PC-9 (cell line): ENCODE results near the gene TANGO2. TPM values are rescaled to one million over a fixed set of nuclear protein-coding genes. Genes with fewer than 3 reads are reported as not detected.
A peak's percentile ranks its signal among the peaks of the same experiment; 100 is the strongest.

Experiments used
- BruUV-seq: library from RNA; stranded (reverse); fragments of 400-500 nt; replicated peaks from 2 replicates; lab custom pipeline; 2021; lab: Mats Ljungman, UMichigan
- CTCF ChIA-PET: fragments of 300-600 bp; sonication (Branson Sonifier 250); formaldehyde crosslinking; loops from one replicate; lab custom pipeline; 2022; ENCODE audit warnings: antibody characterized with exemption; lab: Charles Lee
- POLR2A ChIA-PET: fragments of 300-600 bp; sonication (Branson Sonifier 250); formaldehyde crosslinking; loops from one replicate; lab custom pipeline; 2022; ENCODE audit warnings: antibody characterized with exemption; ENCODE audit not compliant: unreplicated experiment; lab: Charles Lee
- DNase-seq, 2 experiments: peaks; one replicate each; pipeline versions ENCODE4 v3.0.0 to v3.0.0-alpha.2; 2015 to 2022; ENCODE audit warnings: mixed read lengths in 1 of 2
- H2AFZ ChIP-seq: fragments of 200-600 bp; sonication (generic); 2 replicates; pipeline ENCODE4 v1.8.1; 2017; ENCODE audit warnings: antibody characterized with exemption
- H3F3A ChIP-seq: fragments of 200-600 bp; sonication (generic); 2 replicates; pipeline ENCODE4 v1.8.1; 2017; ENCODE audit warnings: antibody characterized with exemption, mild to moderate bottlenecking, low read depth; ENCODE audit not compliant: insufficient read depth
- H3K27ac ChIP-seq: fragments of 200-600 bp; sonication (generic); 2 replicates; pipeline ENCODE4 v1.6.1; 2016; ENCODE audit warnings: mixed run types
- H3K27me3 ChIP-seq: fragments of 200-600 bp; sonication (generic); 2 replicates; pipeline ENCODE4 v1.6.1; 2016; ENCODE audit warnings: low read depth, mixed run types; ENCODE audit not compliant: insufficient read depth
- H3K36me3 ChIP-seq: fragments of 200-600 bp; sonication (generic); 2 replicates; pipeline ENCODE4 v1.6.1; 2016; ENCODE audit warnings: low read depth, mixed run types
- H3K4me1 ChIP-seq: fragments of 200-600 bp; sonication (generic); replicated peaks from 2 replicates; pipeline ENCODE4 v1.6.1; 2016; ENCODE audit warnings: mixed run types; ENCODE audit not compliant: insufficient read depth
- H3K4me2 ChIP-seq: fragments of 200-600 bp; sonication (generic); 2 replicates; pipeline ENCODE4 v1.6.1; 2017; ENCODE audit warnings: mixed run types
- H3K4me3 ChIP-seq: fragments of 200-600 bp; sonication (generic); 2 replicates; pipeline ENCODE4 v1.6.1; 2016; ENCODE audit warnings: mixed run types
- H3K79me2 ChIP-seq: fragments of 200-600 bp; sonication (generic); 2 replicates; pipeline ENCODE4 v1.6.1; 2017; ENCODE audit warnings: low read depth, mixed run types
- H3K9me2 ChIP-seq: fragments of 200-600 bp; sonication (generic); 2 replicates; pipeline ENCODE4 v1.8.1; 2017; ENCODE audit warnings: mild to moderate bottlenecking; ENCODE audit not compliant: insufficient read depth
- H3K9me3 ChIP-seq: fragments of 200-600 bp; sonication (generic); 2 replicates; pipeline ENCODE4 v1.8.1; 2016; ENCODE audit warnings: low read depth; ENCODE audit not compliant: insufficient read depth
- H4K20me1 ChIP-seq: fragments of 200-600 bp; sonication (generic); 2 replicates; pipeline ENCODE4 v1.8.1; 2017; ENCODE audit not compliant: insufficient read depth
- CTCF ChIP-seq: fragments of 200-600 bp; sonication (generic); conservative IDR thresholded peaks from 2 replicates; pipeline ENCODE4 v1.6.1; 2017; ENCODE audit warnings: mixed run types, antibody characterized with exemption, mild to moderate bottlenecking, moderate library complexity
- EZH2 ChIP-seq: fragments of 200-600 bp; sonication (generic); IDR thresholded peaks from 2 replicates; pipeline ENCODE4 v1.8.0; 2017; ENCODE audit warnings: antibody characterized with exemption, low read depth
- intact Hi-C: fragments of 100-400 bp; cut with micrococcal nuclease; formaldehyde crosslinking; loops from one replicate; pipeline ENCODE4 v1.10.0; 2022; ENCODE audit not compliant: unreplicated experiment
- total RNA-seq: library from RNA; stranded (reverse); gene quantifications from 2 replicates; pipeline ENCODE4 v1.2.3, GENCODE V29; 2021

TANGO2 gene
- total RNA-seq, 1 experiment from 2014 or later: 22.4 TPM

- Histone ChIP-seq H3K4me2 (no peak overlapping the region), H3K4me1 (no peaks in the 10 kb centered on the region; the same call in 1 of the 2 replicates), H3K27me3 (no peaks in the 10 kb centered on the region), H3K79me2 (peaks cover 58% of the 10 kb centered on the region), H2AFZ (no peak overlapping the region), H3K9me3 (no peaks in the 10 kb centered on the region), H3F3A (peaks cover 12% of the 10 kb centered on the region), H3K27ac (no peak overlapping the region), H3K9me2 (no peaks in the 10 kb centered on the region), H4K20me1 (peaks cover 26% of the 10 kb centered on the region), H3K4me3 (no peak overlapping the region), H3K36me3 (no peaks in the 10 kb centered on the region)
- ChIA-PET POLR2A (no interaction called here), CTCF (interaction anchor here (0.6 kb wide), 1 partner anchor 28 kb away, joined by 5 read pairs; no protein-coding TSS in a partner anchor)
- intact Hi-C loops: no loop called here
- no TSS peak for BruUV-seq
- DNase-seq: no peak
- TF ChIP-seq EZH2 (no peak), CTCF (no peak)
These were observed 62.4 kb downstream of the TANGO2 start for GRCh38 chr22:20083157-20083890.

GRCh38 chr22:20083891-20084546, 63.1 kb downstream of the TANGO2 start:
- Histone ChIP-seq H2AFZ (no peak overlapping the region), H3K4me1 (no peaks in the 10 kb centered on the region; the same call in 1 of the 2 replicates), H3K27me3 (no peaks in the 10 kb centered on the region), H3K79me2 (peaks cover 58% of the 10 kb centered on the region), H3F3A (peaks cover 12% of the 10 kb centered on the region), H3K9me3 (no peaks in the 10 kb centered on the region), H3K27ac (no peak overlapping the region), H3K4me2 (no peak overlapping the region), H3K9me2 (no peaks in the 10 kb centered on the region), H3K36me3 (no peaks in the 10 kb centered on the region), H4K20me1 (peaks cover 26% of the 10 kb centered on the region), H3K4me3 (no peak overlapping the region)
- CTCF ChIA-PET: no interaction called here
- intact Hi-C loops: no loop called here
- BruUV-seq: no TSS peak
- TF ChIP-seq CTCF: no peak
- no peak for TF ChIP-seq EZH2
- no peak for DNase-seq
- POLR2A ChIA-PET: no interaction called here

- Histone ChIP-seq H2AFZ (no peak overlapping the region), H3K4me1 (no peaks in the 10 kb centered on the region; the same call in 1 of the 2 replicates), H3K27ac (no peak overlapping the region), H3K4me2 (no peak overlapping the region), H3K36me3 (no peaks in the 10 kb centered on the region), H3K9me3 (no peaks in the 10 kb centered on the region), H4K20me1 (peaks cover 26% of the 10 kb centered on the region), H3F3A (peaks cover 8% of the 10 kb centered on the region), H3K27me3 (no peaks in the 10 kb centered on the region), H3K4me3 (no peak overlapping the region), H3K79me2 (peaks cover 58% of the 10 kb centered on the region), H3K9me2 (no peaks in the 10 kb centered on the region)
- no peak for DNase-seq
- ChIA-PET POLR2A (no interaction called here), CTCF (no interaction called here)
- BruUV-seq: no TSS peak
- intact Hi-C loops: no loop called here
- TF ChIP-seq CTCF (peak; percentile 36; the same call in 1 of the 2 replicates), EZH2 (no peak)
These were observed 63.9 kb downstream of the TANGO2 start for GRCh38 chr22:20084547-20085413.
